ENCODE data around the gene ERRFI1. TPM values are rescaled to one million over a fixed set of nuclear protein-coding genes. Genes with fewer than 3 reads are reported as not detected.
"Not testable (repeated sequence)": the region's sequence is repeated elsewhere in the genome, so short reads cannot be mapped to it uniquely, and the experiment has no call there.

The ERRFI1 gene
- total RNA-seq, 2 experiments from 2014 or later = 1.5 to 1.9 TPM

- Mint-ChIP-seq H3K27ac (no peak overlapping the region), H3K4me3 (no peak overlapping the region), H3K36me3 (peaks cover 53% of the 10 kb centered on the region), H3K27me3 (no peaks in the 10 kb centered on the region), H3K9me3 (no peaks in the 10 kb centered on the region), H3K4me1 (ENCODE audit: low read depth) (peaks cover 22% of the 10 kb centered on the region)
- intact Hi-C loops (cut with micrococcal nuclease) = no loop called here
- no peak for DNase-seq
- ChIA-PET CTCF (interaction anchor here (1.1 kb wide), 1 partner anchor 40 kb away, joined by 4 read pairs; no protein-coding TSS in a partner anchor), POLR2A (interaction anchor here (1.4 kb wide), 1 partner anchor 9 kb away, joined by 4 read pairs; the partner anchor contains the start of gene PARK7)
Measured at GRCh38 chr1:7970246-7970645, 55.9 kb downstream of the ERRFI1 start.

- ChIA-PET POLR2A (no interaction called here), CTCF (interaction anchor here (1.5 to 4.6 kb wide), 3 partner anchors 8 to 383 kb away, joined by 3 to 32 read pairs (median 3); no protein-coding TSS in a partner anchor)
- intact Hi-C loops (cut with micrococcal nuclease) = no loop called here
- peaks cover 71% of the 10 kb centered on the region for H3K36me3 Mint-ChIP-seq
- DNase-seq = no peak
- H3K4me1 Mint-ChIP-seq (ENCODE audit: low read depth) = peaks cover 46% of the 10 kb centered on the region
- H3K27ac Mint-ChIP-seq = peak overlapping the region; percentile 49
- H3K4me3 Mint-ChIP-seq = no peak overlapping the region
- H3K27me3 Mint-ChIP-seq = no peaks in the 10 kb centered on the region
- no peaks in the 10 kb centered on the region for H3K9me3 Mint-ChIP-seq
Measured at GRCh38 chr1:7967651-7968050, 58.5 kb downstream of the ERRFI1 start.

- ChIA-PET CTCF (interaction anchor here (0.7 to 4.6 kb wide), 3 partner anchors 8 to 384 kb away, joined by 3 to 32 read pairs (median 3); no protein-coding TSS in a partner anchor), POLR2A (no interaction called here)
- DNase-seq = no peak
- H3K27ac Mint-ChIP-seq = peak overlapping the region; percentile 49
- peaks cover 71% of the 10 kb centered on the region for H3K36me3 Mint-ChIP-seq
- no peak overlapping the region for H3K4me3 Mint-ChIP-seq
- H3K27me3 Mint-ChIP-seq = no peaks in the 10 kb centered on the region
- H3K9me3 Mint-ChIP-seq = no peaks in the 10 kb centered on the region
- intact Hi-C loops (cut with micrococcal nuclease) = no loop called here
- peaks cover 47% of the 10 kb centered on the region for H3K4me1 Mint-ChIP-seq (ENCODE audit: low read depth)
Measured at GRCh38 chr1:7967196-7967595, 58.9 kb downstream of the ERRFI1 start.

GRCh38 chr1:7964476-7964875 is 61.6 kb downstream of the ERRFI1 start:
- ChIA-PET CTCF (interaction anchor here (0.9 to 4.6 kb wide), 2 partner anchors 11 to 51 kb away, joined by 6 to 32 read pairs; no protein-coding TSS in a partner anchor), POLR2A (no interaction called here)
- Mint-ChIP-seq H3K9me3 (no peaks in the 10 kb centered on the region), H3K36me3 (peaks cover 56% of the 10 kb centered on the region), H3K27me3 (no peaks in the 10 kb centered on the region), H3K4me1 (ENCODE audit: low read depth) (peaks cover 57% of the 10 kb centered on the region), H3K27ac (peak overlapping the region; percentile 29), H3K4me3 (no peak overlapping the region)
- DNase-seq = no peak
- intact Hi-C loops (cut with micrococcal nuclease) = loop anchor here (5.0 kb wide), 1 partner anchor 913 kb away; the partner anchor contains the start of gene ENO1

GRCh38 chr1:7963841-7964240 is 62.3 kb downstream of the ERRFI1 start:
- intact Hi-C loops (cut with micrococcal nuclease) = loop anchor here (5.0 kb wide), 1 partner anchor 913 kb away; the partner anchor contains the start of gene ENO1
- H3K27me3 Mint-ChIP-seq, POLR2A ChIA-PET, DNase-seq, H3K9me3 Mint-ChIP-seq: not testable (repeated sequence)
- Mint-ChIP-seq H3K27ac (peak overlapping the region; percentile 42), H3K36me3 (peaks cover 52% of the 10 kb centered on the region), H3K4me3 (peak overlapping the region; percentile 38), H3K4me1 (ENCODE audit: low read depth) (peaks cover 60% of the 10 kb centered on the region)
- CTCF ChIA-PET = interaction anchor here (0.9 to 4.6 kb wide), 2 partner anchors 12 to 51 kb away, joined by 6 to 32 read pairs; no protein-coding TSS in a partner anchor

GRCh38 chr1:7963378-7963730 is 62.8 kb downstream of the ERRFI1 start:
- not testable (repeated sequence) for H3K27me3 Mint-ChIP-seq, DNase-seq, H3K9me3 Mint-ChIP-seq
- peaks cover 50% of the 10 kb centered on the region for H3K36me3 Mint-ChIP-seq
- peak overlapping the region; percentile 42 for H3K27ac Mint-ChIP-seq
- H3K4me3 Mint-ChIP-seq = peak overlapping the region; percentile 38
- CTCF ChIA-PET = interaction anchor here (4.6 kb wide), 1 partner anchor 12 kb away, joined by 32 read pairs; no protein-coding TSS in a partner anchor
- peaks cover 60% of the 10 kb centered on the region for H3K4me1 Mint-ChIP-seq (ENCODE audit: low read depth)
- intact Hi-C loops (cut with micrococcal nuclease) = loop anchor here (5.0 kb wide), 1 partner anchor 914 kb away; the partner anchor contains the start of gene ENO1
- POLR2A ChIA-PET = interaction anchor here (2.7 to 3.6 kb wide), 2 partner anchors 15 to 23 kb away, joined by 28 to 30 read pairs; partner anchors contain the start of gene TNFRSF9

- Mint-ChIP-seq H3K4me3 (peak overlapping the region; percentile 93), H3K27me3 (no peaks in the 10 kb centered on the region), H3K36me3 (peaks cover 50% of the 10 kb centered on the region), H3K27ac (peak overlapping the region; percentile 94), H3K9me3 (no peaks in the 10 kb centered on the region), H3K4me1 (ENCODE audit: low read depth) (peaks cover 60% of the 10 kb centered on the region)
- no peak for DNase-seq
- intact Hi-C loops (cut with micrococcal nuclease) = loop anchor here (5.0 kb wide), 1 partner anchor 914 kb away; the partner anchor contains the start of gene ENO1
- ChIA-PET CTCF (interaction anchor here (0.5 to 1.8 kb wide), 4 partner anchors 12 to 204 kb away, joined by 3 to 7 read pairs (median 4); no protein-coding TSS in a partner anchor), POLR2A (interaction anchor here (0.6 to 3.6 kb wide), 6 partner anchors 7 to 155 kb away, joined by 3 to 30 read pairs (median 6); partner anchors contain the start of gene TNFRSF9)
Measured at GRCh38 chr1:7962636-7963377, 63.3 kb downstream of the ERRFI1 start.

GRCh38 chr1:7962014-7962335 is 64.1 kb downstream of the ERRFI1 start:
- no peaks in the 10 kb centered on the region for H3K9me3 Mint-ChIP-seq

More at GRCh38 chr1:7962014-7962335, 64.1 kb downstream of the ERRFI1 start:
- POLR2A ChIA-PET = interaction anchor here (0.6 to 3.6 kb wide), 8 partner anchors 8 to 154 kb away, joined by 3 to 30 read pairs (median 6); partner anchors contain the start of gene TNFRSF9
- intact Hi-C loops (cut with micrococcal nuclease) = loop anchor here (5.0 kb wide), 1 partner anchor 915 kb away; the partner anchor contains the start of gene ENO1
- Mint-ChIP-seq H3K4me1 (ENCODE audit: low read depth) (peaks cover 56% of the 10 kb centered on the region), H3K27ac (peak overlapping the region; percentile 94), H3K4me3 (peak overlapping the region; percentile 93), H3K36me3 (peaks cover 45% of the 10 kb centered on the region), H3K27me3 (no peaks in the 10 kb centered on the region)
- CTCF ChIA-PET = interaction anchor here (1.3 to 1.8 kb wide), 3 partner anchors 13 to 53 kb away, joined by 4 to 7 read pairs (median 4); partner anchors contain the start of gene TNFRSF9
- DNase-seq = no peak

Other genes starting within 250 kb of the ERRFI1 start
- gene PER3, start 242.0 kb downstream of the ERRFI1 start, total RNA-seq = 1 to 10 TPM; 2.3 to 2.9 TPM
- gene UTS2, start 173.2 kb downstream of the ERRFI1 start, total RNA-seq = not detected
- 10 to 100 TPM; 59.9 to 64.0 TPM for gene TNFRSF9, start 85.5 kb downstream of the ERRFI1 start, total RNA-seq
- 100 to 1,000 TPM; 429 to 457 TPM for gene PARK7, start 64.6 kb downstream of the ERRFI1 start, total RNA-seq